K562 (cell line): Measurements from ENCODE around the gene JUNB.

ENCODE experiments used
- AFF4 ChIP-seq: sonication (generic); formaldehyde crosslinking; IDR thresholded peaks from 2 replicates; pipeline ENCODE4 v1.8.0; 2023; ENCODE audit warnings: mild to moderate bottlenecking, missing genetic modification reagents
- CBX8 ChIP-seq: fragments of 200-600 bp; sonication (generic); IDR thresholded peaks from 2 replicates; pipeline ENCODE4 v1.6.1; 2012; ENCODE audit warnings: borderline replicate concordance, mixed run types, low read depth, mild to moderate bottlenecking, moderate library complexity, mixed read lengths, low read length, control low read depth, inconsistent platforms; ENCODE audit not compliant: poor library complexity, severe bottlenecking; ENCODE audit errors: extremely low read depth
- ETS2 ChIP-seq: IDR thresholded peaks from 2 replicates; pipeline ENCODE4 v1.6.1; 2016; ENCODE audit warnings: borderline replicate concordance, missing genetic modification characterization, mild to moderate bottlenecking, moderate library complexity, missing compliant biosample characterization; ENCODE audit not compliant: poor library complexity, severe bottlenecking
- FOXP4 ChIP-seq: sonication (generic); formaldehyde crosslinking; IDR thresholded peaks from 2 replicates; pipeline ENCODE4 v1.8.0; 2022; ENCODE audit warnings: mild to moderate bottlenecking, missing genetic modification reagents, borderline replicate concordance
- GTF2F1 ChIP-seq: IDR thresholded peaks from 2 replicates; pipeline ENCODE4 v1.6.1; 2011; ENCODE audit warnings: low read depth, low read length, improper control_type of control experiment
- JUNB ChIP-seq: fragments of 450-650 bp; formaldehyde crosslinking; conservative IDR thresholded peaks from 2 replicates; pipeline ENCODE4 v1.4.0; 2020; ENCODE audit warnings: mild to moderate bottlenecking
- KLF6 ChIP-seq: fragments of 250-450 bp; sonication (Bioruptor Pico); IDR thresholded peaks from 2 replicates; pipeline ENCODE4 v1.4.0; 2020; ENCODE audit warnings: mild to moderate bottlenecking, moderate library complexity, borderline replicate concordance
- TCFL5 ChIP-seq: fragments of 250-450 bp; sonication (Bioruptor Pico); conservative IDR thresholded peaks from 2 replicates; pipeline ENCODE4 v1.6.1; 2021; ENCODE audit warnings: mild to moderate bottlenecking, moderate library complexity, matching md5 sums
- ZFX ChIP-seq: sonication (generic); formaldehyde crosslinking; IDR thresholded peaks from 2 replicates; pipeline ENCODE4 v1.8.0; 2022; ENCODE audit warnings: mild to moderate bottlenecking, missing genetic modification reagents, moderate library complexity
- ZNF3 ChIP-seq: fragments of 250-450 bp; sonication (Bioruptor Pico); IDR thresholded peaks from 2 replicates; pipeline ENCODE4 v1.5.0; 2021; ENCODE audit warnings: mild to moderate bottlenecking, moderate library complexity
- ZNF609 ChIP-seq: sonication (generic); formaldehyde crosslinking; IDR thresholded peaks from 2 replicates; pipeline ENCODE4 v1.8.1; 2023; ENCODE audit warnings: missing genetic modification reagents, mild to moderate bottlenecking, borderline replicate concordance

GRCh38 chr19:12782174-12782423 lies 9.2 kb upstream of the JUNB start:
- TF ChIP-seq TCFL5 (no peak), ZNF3 (peak; percentile 67; the same call in 1 of the 2 replicates), CBX8 (no peak), ZNF609 (CRISPR knock-in tag) (no peak), ZFX (no peak), FOXP4 (no peak; the same call in 1 of the 2 replicates), KLF6 (CRISPR knock-in tag) (no peak), ETS2 (tag) (no peak), JUNB (CRISPR knock-in tag) (no peak), GTF2F1 (no peak), AFF4 (CRISPR knock-in tag) (no peak)
